GM18517 (cell line): ENCODE data around the gene CDS1.
"Not testable (repeated sequence)": the region's sequence is repeated elsewhere in the genome, so short reads cannot be mapped to it uniquely, and the experiment has no call there.

Experiments
- ATAC-seq: cut with Tn5 transposase; IDR thresholded peaks from one replicate; pipeline ENCODE4 v1.9.1; 2021; ENCODE audit warnings: mild to moderate bottlenecking, moderate library complexity; ENCODE audit not compliant: unreplicated experiment

Gene CDS1

DNA sequence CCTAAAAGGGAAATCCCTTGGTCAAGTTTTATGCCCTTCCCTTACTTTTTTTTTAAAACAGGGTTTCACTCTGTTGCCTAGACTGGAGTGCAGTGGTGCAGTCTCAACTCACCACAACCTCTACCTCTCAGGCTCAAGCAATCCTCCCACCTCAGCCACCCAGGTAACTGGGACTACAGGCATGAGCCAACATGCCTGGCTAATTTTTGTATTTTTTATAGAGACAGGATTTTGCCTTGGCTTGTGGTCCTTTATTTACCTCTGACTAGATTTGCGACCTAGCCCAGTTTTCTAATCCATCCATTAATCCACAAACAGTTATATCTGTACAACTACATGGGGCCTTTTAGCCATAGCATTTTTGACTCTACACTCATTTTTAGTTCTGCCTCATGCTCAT is 23.7 kb downstream of the CDS1 start:
- ATAC-seq = no peak

DNA sequence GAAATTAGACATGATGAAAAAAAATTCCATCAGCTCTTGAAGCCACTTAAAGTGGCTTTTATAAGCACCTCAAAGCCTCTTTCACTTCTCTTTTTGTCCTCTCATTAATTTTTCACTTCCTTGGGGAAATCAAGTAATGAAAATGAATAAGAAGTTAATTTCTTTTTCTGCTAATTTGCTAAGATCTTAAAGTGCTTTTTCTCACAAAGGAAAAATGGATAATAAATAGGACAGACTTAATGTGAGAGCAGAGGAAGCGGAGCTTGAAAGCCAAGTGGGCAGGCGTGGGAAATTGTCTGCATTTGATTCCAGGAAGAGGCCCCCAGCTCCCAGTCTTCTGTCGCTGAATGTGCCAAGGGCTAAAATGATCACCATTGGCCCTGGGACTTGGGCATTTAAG is 28.6 kb downstream of the CDS1 start:
- no peak for ATAC-seq

DNA sequence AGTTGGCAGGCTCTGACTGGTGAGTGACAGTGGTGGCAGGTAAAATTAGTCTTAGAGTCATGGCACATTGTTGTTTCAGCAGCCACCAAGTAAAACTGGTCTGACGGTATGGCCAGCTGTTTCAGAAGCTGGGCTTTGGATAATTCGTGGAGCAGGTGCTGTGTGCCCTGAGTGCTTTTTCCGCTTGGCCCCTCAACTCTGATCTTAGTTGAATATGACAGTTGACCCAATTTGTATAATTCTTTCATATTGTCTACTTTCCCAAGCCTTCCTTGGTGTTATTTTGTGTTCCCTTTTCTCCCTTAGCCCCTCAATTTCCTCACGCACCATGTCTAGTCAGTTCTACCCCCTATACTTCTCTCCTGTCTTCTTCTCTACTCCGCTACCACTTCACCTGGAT is 32.0 kb downstream of the CDS1 start:
- no peak for ATAC-seq

DNA sequence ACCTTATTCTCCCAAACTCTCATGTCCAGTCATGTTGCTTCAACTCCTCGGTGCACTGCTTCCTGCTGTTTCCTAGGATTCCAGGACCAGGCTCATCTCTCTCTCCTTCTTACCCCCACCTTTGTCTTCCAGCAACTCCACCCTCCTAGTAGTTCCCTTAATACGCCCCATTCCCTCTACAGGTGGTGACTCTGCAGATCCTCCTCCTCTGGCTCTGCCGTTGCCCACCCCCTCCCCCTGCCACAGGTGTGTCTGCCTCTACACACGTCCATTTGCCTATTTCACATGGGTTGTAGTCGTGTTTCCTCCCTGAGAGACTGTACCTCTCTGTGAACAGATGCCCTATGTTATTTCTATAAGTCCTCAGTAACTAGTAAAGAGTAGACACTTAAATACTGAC is 32.4 kb downstream of the CDS1 start:
- no peak for ATAC-seq

DNA sequence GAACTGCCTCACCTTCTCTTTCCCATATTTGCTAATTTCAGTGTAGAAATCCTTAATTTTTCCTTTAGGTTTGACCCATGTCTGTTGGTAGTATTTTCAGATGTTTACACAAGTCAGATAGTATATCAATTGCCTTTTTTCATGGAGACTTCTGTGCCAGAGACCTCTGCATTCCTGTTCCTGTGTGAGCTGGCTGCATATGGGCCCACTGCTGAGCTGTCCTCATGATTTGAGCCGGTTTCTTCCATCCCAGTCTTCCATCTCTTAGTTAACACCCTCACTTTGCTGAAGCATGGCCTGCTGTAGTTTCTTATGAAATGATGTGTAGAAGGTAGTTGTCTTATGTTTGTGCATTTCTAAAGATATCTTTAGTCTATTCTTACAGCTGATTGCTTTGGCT is 40.0 kb downstream of the CDS1 start:
- no peak for ATAC-seq

DNA sequence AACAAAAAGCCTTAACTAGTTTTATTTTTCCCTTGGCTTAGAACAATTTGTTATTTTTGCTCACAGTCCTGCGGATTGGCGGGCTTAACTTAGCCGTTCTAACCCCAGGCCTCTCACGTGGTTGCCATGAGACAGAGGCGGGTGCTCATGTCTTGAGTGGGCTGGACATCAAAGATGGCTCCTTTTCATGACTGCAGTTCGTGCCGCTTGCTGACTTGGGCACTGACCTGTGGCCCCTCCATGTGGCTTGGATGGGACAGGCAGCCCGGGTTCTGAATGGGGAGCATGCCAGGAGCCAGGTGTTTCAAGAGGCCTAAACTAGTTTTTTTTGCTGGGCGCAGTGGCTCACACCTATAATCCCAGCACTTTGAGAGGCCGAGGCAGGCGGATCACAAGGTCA is 40.7 kb downstream of the CDS1 start:
- ATAC-seq = no peak

DNA sequence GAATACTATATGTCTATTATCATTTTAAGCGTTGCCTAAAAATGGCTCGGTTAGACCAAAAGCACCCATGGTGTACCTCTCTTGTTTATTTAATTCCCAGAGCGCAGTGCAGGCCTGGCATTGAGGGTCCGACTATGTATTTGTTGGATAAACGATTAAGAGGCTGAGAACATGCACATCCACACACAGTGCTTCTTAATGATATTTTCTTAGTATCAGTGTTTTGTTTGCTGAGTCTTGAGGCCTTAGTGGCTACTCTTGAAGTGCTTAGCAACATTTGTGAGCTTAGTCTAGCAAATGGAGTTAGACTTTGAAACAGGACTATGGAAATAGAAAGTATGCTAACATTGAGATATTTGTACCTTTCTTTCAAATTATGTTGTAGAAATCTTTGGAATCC is 43.7 kb downstream of the CDS1 start:
- no peak for ATAC-seq

DNA sequence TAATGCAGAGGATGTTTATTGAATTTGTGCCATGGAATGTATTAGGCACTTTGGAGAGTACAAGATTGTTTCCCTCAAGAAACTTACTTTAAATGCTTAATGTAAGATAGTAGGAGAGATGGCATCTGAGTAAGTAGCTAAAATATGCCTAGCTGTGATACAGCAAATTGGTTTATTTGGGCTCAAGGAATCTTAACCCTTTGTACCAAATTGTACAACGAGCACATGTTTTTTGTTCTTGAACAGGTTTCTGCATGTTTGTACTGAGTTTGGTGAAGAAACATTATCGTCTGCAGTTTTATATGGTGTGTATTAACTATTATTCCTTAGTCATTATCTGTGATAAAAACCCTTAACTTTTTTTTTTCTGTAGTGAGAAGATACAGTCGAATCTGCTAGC is 48.6 kb downstream of the CDS1 start:
- ATAC-seq = no peak

DNA sequence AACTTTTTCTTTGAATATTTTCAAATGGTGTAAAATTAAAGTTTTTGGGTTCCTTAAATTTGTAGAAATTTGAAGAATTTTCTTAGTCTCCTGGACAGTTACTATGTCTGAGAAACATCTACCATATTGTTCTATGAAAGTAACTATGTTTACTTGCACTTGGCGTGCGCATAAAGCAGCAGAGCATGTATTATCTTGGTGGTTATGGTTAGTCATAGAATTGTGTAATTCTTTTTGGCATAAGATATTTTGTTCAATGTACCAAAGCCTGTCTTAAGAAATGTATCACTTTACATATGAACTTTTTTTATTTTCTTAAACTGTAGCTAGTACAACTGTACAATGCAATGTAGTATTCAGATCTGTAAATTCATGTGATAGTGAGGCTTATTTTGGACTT is 49.2 kb downstream of the CDS1 start:
- no peak for ATAC-seq

DNA sequence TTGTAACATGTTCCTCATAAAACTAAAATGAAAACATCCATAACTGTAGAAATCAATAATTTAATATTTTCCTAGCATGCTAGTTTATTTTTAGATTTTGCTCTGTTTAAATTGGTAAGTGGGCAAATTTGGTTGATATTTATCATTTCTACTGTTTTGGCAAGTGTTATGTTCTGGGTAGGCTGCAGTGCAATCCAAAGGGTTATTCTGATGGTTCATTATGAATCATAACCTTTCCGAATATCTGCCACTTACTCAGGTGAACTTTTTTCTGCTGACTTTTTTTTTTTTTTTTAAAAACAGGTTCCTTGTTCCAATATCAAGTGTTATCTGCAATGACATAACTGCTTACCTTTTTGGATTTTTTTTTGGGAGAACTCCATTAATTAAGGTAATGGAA is 52.0 kb downstream of the CDS1 start:
- ATAC-seq = no peak

DNA sequence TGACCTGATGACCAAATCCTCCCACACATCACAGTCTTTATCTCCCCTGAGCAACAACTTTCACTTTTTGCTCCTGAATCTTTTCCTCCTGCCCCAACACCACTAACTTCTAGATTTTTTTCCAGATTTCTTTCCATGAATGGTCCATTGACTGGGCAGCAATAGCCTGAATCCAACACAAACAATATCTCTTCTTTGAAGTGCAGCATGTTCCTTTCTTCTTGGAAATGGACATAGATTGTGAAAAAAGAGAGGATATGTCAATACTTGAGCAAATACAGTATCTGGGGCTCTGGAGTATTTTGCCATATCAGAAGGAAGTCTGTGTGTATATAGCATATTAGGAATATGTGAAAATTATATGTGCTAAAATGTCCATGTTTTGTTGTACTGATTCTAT is 55.2 kb downstream of the CDS1 start:
- ATAC-seq = no peak

DNA sequence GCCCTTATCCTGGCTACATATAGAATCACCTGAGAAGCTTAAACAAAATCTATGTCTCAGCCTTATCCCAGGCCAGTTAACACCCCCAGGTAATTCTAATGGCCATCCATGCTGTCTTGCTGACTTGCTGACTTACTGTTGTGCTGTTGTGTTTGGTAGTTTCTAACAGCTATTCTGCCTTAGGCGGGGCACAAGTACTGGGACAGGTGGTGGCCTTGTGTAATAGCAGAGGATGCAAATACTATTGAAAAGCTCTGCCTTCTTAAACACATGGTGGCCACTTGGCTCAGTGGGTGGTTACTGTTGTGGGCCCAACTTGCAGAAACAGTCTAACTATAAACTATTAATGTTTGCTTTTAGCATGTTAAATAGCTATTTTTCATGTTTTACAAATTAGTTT is 56.2 kb downstream of the CDS1 start:
- ATAC-seq = no peak

DNA sequence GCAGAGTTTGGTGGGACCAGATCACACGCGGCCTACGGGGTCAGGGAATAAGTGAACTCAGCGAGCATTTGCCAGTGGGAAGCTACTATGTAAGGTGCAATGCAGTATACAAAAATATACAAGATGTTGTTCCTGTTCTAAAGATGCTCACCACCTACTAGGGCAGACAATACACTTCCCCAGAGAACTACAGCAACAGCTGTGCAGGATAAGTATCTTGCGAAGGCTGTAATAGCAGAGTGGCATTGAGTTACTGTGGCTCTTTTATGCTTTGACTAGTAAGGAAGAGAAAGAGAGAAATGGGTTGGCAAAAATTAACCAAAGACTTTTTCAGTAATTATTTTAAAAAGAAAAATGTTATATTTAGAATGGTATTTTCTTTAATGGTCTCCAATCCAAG is 61.2 kb downstream of the CDS1 start:
- ATAC-seq = no peak

DNA sequence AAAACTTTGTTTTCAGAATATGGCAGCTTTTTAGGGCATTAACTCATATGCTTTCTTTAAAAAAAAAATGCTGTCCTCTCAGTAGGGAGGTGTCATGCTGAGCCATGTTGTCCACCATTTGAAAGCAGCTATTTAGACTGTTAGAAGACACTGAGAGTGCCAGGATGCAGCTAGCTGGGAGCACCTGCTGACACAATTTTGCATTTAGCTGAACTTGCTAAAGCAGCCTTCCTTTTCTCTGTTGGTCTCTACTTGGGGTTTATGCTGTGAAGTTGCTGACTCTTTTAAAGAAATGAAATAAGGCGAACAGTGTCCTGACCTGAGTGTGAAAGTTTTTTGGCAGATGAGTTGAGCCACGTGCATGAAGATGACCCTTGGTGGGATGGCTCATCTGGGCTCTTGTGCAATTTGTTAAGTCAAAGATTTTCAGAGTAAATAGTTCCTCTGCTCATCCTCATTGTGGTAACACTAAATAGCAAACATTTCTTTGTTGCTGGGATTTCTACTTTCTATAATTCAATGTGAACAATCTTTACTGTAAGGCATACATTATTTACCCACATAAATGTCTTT is 64.5 kb downstream of the CDS1 start:
- no peak for ATAC-seq

DNA sequence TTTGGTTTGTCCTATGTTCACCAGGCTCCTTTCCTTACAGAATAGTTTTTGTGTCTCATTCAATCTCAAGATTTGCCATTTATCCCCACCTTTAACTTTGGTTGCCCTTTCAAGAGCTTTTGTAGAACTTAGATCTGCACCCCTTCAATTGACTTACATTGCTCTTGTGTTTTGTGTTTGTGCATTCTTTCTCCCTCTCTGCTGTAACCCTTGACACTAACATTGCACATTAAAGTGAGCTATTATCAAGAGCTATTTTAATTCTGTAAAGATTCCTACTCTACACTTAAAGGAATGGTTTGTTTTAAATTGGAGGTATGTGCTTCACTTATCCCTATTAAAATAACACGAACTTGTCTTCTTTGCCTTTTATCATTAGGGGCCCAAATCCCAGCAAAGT is 65.3 kb downstream of the CDS1 start:
- ATAC-seq = no peak

DNA sequence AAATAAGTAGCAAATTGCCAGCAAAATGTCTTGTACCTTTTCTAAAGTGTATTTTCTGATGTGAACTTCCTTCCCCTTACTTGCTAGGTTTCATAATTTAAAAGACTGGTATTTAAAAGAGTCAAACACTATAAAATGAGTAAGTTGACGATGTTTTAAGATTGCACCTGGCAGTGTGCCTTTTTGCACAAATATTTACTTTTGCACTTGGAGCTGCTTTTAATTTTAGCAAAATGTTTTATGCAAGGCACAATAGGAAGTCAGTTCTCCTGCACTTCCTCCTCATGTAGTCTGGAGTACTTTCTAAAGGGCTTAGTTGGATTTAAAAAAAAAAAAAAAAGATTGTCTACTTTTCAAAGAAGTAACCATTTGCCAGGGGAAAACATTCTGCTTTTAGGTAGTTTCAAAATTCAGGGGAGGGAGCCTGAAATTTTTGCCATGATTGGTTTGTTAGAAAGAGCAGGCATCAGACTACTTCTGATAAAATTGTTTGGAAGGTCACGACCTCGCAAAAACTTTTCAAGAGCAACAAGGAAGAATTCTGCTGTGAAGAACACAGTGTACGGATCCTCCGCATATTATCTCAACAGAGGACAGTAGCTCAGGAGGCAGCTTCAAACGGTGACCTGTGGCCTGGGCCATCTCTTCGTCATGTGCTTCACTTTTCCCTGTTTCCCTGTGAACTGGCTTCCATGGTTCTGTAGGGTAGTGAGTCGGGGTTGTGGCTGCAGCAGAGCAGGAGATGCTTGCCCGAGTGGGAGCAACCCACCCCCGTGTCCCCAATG is 66.1 kb downstream of the CDS1 start:
- ATAC-seq = no peak

DNA sequence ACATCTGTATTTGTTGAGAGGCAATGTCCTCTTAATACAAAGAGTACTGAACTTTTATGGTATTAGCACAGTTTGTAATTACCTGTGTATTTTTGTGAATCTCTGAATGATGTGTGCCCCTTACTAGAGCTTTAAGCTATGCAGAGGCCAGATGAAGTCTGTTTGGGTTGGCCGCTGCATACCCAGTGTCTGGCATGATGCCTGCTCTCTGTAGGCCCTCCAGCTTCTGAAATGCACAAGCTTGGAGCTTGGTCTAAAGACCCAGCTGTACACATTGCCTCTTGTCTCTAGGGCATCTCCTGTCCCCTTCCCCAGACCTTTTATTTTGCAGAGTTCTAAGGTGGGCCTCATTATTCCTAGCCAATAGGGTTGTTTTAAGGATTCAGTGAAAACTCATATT is 68.6 kb downstream of the CDS1 start:
- no peak for ATAC-seq

DNA sequence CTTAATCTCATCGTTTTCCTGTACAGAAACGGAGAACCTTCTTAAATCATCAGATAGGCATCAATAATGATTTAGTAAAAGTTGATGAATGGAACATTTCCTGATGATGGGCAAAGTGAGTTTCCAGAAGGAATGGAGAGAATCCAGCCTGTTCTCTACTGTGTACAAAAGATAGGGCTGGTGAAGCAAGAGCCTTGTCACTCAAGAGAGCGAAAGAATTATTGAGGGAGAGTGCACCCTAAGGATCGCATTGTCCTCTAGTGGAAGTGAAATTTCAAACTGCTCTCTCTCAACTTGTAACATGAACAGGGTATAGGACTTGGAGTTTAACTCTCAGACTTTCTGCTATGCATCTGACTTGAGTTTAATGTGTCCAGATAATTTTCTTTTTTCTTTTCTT is 69.6 kb downstream of the CDS1 start:
- ATAC-seq = no peak

DNA sequence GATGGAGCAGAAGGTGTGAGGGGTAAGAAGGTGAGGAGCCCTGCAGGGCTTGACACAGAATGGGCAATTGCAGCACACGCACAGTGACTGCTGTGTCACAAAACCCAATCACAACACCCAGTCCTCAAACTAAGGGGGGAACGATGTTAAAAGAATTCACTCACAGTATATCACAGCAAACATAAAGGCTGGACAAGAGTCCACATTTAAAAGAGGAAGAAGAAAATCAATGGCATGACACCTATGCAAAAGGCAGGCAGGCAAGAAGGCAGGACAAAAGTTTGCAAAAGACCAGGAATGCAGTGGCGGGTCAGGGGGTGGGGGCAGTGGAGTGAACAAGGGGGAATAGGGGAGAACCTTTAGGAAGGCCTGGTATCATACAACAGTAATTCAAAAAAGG is 77.7 kb downstream of the CDS1 start:
- ATAC-seq = no peak

DNA sequence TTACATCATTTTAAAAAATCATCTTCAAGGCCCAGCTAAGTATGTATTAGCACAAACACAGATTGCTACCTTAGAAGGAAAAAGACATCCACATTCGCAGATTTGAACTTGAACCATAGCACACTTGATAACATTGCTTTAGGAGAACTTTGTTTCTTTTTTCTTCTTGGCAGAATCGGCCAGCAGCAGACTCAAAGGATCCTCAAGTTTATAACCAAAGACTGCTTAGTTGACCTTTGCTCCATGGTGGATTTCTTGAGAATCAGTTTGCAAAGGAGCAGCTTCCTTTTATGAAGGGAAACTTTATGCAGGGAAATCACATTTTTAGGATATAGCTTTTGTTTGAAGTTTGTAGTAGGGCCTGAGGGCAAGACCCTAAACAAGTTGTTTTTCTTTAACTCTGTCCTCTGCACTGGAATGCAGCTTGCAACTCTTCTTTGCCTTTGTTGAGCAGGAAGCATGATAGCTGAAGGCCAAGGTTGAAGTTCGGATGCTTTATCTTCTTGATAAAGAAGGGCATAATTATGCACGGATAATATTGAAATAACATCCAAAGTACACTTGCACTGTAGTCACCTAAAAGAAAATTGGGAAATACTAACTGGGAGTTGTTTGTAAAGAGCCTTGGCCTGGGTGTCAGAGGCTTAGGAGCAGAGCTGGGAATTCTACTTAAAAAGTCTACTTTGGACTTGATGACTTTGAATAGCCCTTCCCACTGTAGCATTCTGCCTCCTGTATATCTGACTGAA is 78.4 kb downstream of the CDS1 start:
- no peak for ATAC-seq

DNA sequence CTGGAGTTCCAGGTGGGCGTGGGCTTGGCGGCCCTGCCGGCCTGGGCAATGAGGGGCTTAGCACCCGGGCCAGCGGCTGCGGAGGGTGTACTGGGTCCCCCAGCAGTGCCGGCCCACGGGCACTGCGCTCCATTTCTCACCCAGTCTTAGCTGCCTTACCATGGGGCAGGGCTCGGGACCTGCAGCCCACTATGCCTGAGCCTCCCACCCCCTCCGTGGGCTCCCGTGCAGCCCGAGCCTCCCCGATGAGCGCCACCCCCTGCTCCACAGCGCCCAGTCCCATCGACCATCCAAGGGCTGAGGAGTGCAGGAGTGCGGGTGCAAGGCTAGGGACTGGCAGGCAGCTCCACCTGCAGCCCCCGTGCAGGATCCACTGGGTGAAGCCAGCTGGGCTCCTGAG is 81.8 kb downstream of the CDS1 start:
- ATAC-seq = not testable (repeated sequence)

DNA sequence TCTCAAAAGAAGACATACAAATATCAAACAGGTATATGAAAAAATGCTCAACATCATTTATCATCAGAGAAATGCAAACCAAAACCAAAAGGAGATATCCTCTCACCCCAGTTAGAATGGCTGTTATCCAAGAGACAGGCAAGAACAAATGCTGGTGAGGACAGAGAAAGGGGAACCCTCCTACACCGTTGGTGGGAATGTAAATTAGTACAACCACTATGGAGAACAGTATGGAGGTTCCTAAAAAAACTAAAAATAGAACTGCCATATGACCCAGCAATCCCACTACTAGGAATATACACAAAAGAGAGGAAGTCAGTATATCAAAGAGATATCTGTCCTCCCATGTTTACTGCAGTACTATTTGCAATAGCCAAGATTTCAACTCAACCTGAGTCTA is 83.5 kb downstream of the CDS1 start:
- no peak for ATAC-seq
